SK-N-SH (cell line): Measurements from ENCODE around the gene TXNL4B. TPM values are rescaled to one million over a fixed set of nuclear protein-coding genes. Genes with fewer than 3 reads are reported as not detected.

Experiments used
- CTCF ChIA-PET: fragments of 300-600, 350-600 bp; formaldehyde crosslinking; extraction: SDS; loops from one replicate; lab custom pipeline; 2021; lab: Yijun Ruan, JAX
- POLR2A ChIA-PET: fragments of 350-600 bp; sonication (Branson Sonifier 250); formaldehyde crosslinking; extraction: SDS; loops from one replicate; lab custom pipeline; 2020; ENCODE audit warnings: antibody characterized with exemption, inconsistent platforms; lab: Yijun Ruan, JAX
- DNase-seq: peaks from one replicate; pipeline ENCODE4 v3.0.0; 2012
- H2AFZ ChIP-seq: fragments of 200-600 bp; sonication (generic); 2 replicates; pipeline ENCODE4 v1.8.1; 2016; ENCODE audit warnings: antibody characterized with exemption, mild to moderate bottlenecking, low read depth
- H3F3A ChIP-seq: fragments of 200-600 bp; sonication (generic); replicated peaks from 2 replicates; pipeline ENCODE3; 2016; ENCODE audit warnings: antibody characterized with exemption, mild to moderate bottlenecking; ENCODE audit not compliant: insufficient read depth
- H3K27ac ChIP-seq, 2 experiments: fragments of 200-500 bp in 1 of 2; fragments of 200-600 bp in 1 of 2; sonication (Bioruptor generic) in 1 of 2; sonication (generic), shearing (Covaris generic) in 1 of 2; 2 replicates each; pipeline versions ENCODE4 v1.5.1 to v1.6.1; 2014 to 2016; ENCODE audit warnings: low read depth in 2 of 2, inconsistent platforms in 1 of 2, low read length in 1 of 2, mild to moderate bottlenecking in 1 of 2, mixed read lengths in 1 of 2
- H3K27me3 ChIP-seq: fragments of 200-600 bp; sonication (generic), shearing (Covaris generic); 2 replicates; pipeline ENCODE4 v1.6.1; 2016; ENCODE audit warnings: mixed run types; ENCODE audit not compliant: insufficient read depth
- H3K36me3 ChIP-seq, 2 experiments: fragments of 200-500 bp in 1 of 2; fragments of 200-600 bp in 1 of 2; sonication (Bioruptor generic) in 1 of 2; sonication (generic) in 1 of 2; replicated peaks in 1 of 2; 2 replicates each; pipeline versions ENCODE3 to v1.5.1; 2014 to 2016; ENCODE audit warnings: low read length in 1 of 2, mild to moderate bottlenecking in 1 of 2; ENCODE audit not compliant: insufficient read depth in 2 of 2, control insufficient read depth in 1 of 2
- H3K4me1 ChIP-seq, 2 experiments: fragments of 200-500 bp in 1 of 2; fragments of 200-600 bp in 1 of 2; sonication (Bioruptor generic) in 1 of 2; sonication (generic), shearing (Covaris generic) in 1 of 2; 2 replicates each; pipeline versions ENCODE4 v1.5.1 to v1.6.1; 2014 to 2016; ENCODE audit warnings: low read depth in 1 of 2, low read length in 1 of 2, mixed run types in 1 of 2; ENCODE audit not compliant: insufficient read depth in 2 of 2, control insufficient read depth in 1 of 2
- H3K4me2 ChIP-seq: fragments of 200-600 bp; sonication (generic), shearing (Covaris generic); 2 replicates; pipeline ENCODE4 v1.6.1; 2017; ENCODE audit warnings: mixed run types
- H3K4me3 ChIP-seq, 2 experiments: fragments of 200-500 bp in 1 of 2; fragments of 200-600 bp in 1 of 2; sonication (Bioruptor generic) in 1 of 2; sonication (generic), shearing (Covaris generic) in 1 of 2; 2 replicates each; pipeline versions ENCODE4 v1.5.1 to v1.8.1; 2014 to 2016; ENCODE audit warnings: low read depth in 2 of 2, inconsistent platforms in 1 of 2, low read length in 1 of 2, mild to moderate bottlenecking in 1 of 2, mixed read lengths in 1 of 2, moderate library complexity in 1 of 2
- H3K79me2 ChIP-seq: fragments of 200-600 bp; sonication (generic); 2 replicates; pipeline ENCODE4 v1.8.1; 2017; ENCODE audit warnings: mild to moderate bottlenecking; ENCODE audit not compliant: insufficient read depth
- H3K9ac ChIP-seq: fragments of 200-600 bp; sonication (generic); 2 replicates; pipeline ENCODE4 v1.6.1; 2017; ENCODE audit warnings: mixed run types
- H3K9me2 ChIP-seq: fragments of 200-600 bp; sonication (generic); 2 replicates; pipeline ENCODE4 v1.6.1; 2017; ENCODE audit warnings: mixed run types
- H3K9me3 ChIP-seq: fragments of 200-600 bp; sonication (generic); 2 replicates; pipeline ENCODE4 v1.6.1; 2017; ENCODE audit warnings: mixed run types, mild to moderate bottlenecking, moderate library complexity
- H4K20me1 ChIP-seq: fragments of 200-600 bp; sonication (generic); 2 replicates; pipeline ENCODE4 v1.6.1; 2017; ENCODE audit warnings: mild to moderate bottlenecking, mixed run types; ENCODE audit not compliant: insufficient read depth
- CHD2 ChIP-seq: fragments of 150-350 bp; IDR thresholded peaks from 2 replicates; pipeline ENCODE4 v1.6.1; 2018; ENCODE audit warnings: low read length; ENCODE audit not compliant: partially characterized antibody
- GABPA ChIP-seq: IDR thresholded peaks from 2 replicates; pipeline ENCODE4 v1.4.0; 2012; ENCODE audit warnings: low read depth, mild to moderate bottlenecking
- POLR2AphosphoS5 ChIP-seq: IDR thresholded peaks from 2 replicates; pipeline ENCODE4 v1.6.1; 2012; ENCODE audit warnings: low read depth, low read length
- RAD21 ChIP-seq: IDR thresholded peaks from 2 replicates; pipeline ENCODE4 v1.6.1; 2012; ENCODE audit warnings: mild to moderate bottlenecking, low read length
- RCOR1 ChIP-seq: fragments of 150-350 bp; IDR thresholded peaks from 2 replicates; pipeline ENCODE4 v1.6.1; 2017; ENCODE audit warnings: antibody characterized with exemption, low read length
- SMC3 ChIP-seq: IDR thresholded peaks from 2 replicates; pipeline ENCODE4 v1.6.1; 2012; ENCODE audit warnings: low read depth, low read length, improper control_type of control experiment
- TCF12 ChIP-seq: IDR thresholded peaks from 2 replicates; pipeline ENCODE4 v1.4.0; 2012
- WGBS: methylation state at CpG from one replicate; pipeline ENCODE4 v1.1.6; 2017; ENCODE audit warnings: low lambda C conversion rate; 5-methylcytosine and 5-hydroxymethylcytosine counted together
- polyA plus RNA-seq, 3 experiments: library from polyadenylated mRNA; depleted of rRNA; stranded (reverse); fragments of >200 nt; gene quantifications; 2 replicates each; pipeline ENCODE4 v1.2.3, GENCODE V29; 2012
- TF ChIP-seq, protein P1 (sequence below): IDR thresholded peaks from 2 replicates; pipeline ENCODE4 v1.4.0; 2012; ENCODE audit warnings: low read depth, borderline replicate concordance
- TF ChIP-seq, protein P2 (sequence below): IDR thresholded peaks from 2 replicates; pipeline ENCODE4 v1.6.1; 2012; ENCODE audit warnings: mild to moderate bottlenecking, low read depth, low read length, moderate library complexity
- TF ChIP-seq, protein P3 (sequence below): IDR thresholded peaks from 2 replicates; pipeline ENCODE4; 2012
- TF ChIP-seq, protein P4 (sequence below): fragments of 200-600 bp; sonication (generic); IDR thresholded peaks from 2 replicates; pipeline ENCODE4 v1.6.1; 2017; ENCODE audit warnings: antibody characterized with exemption, mild to moderate bottlenecking, moderate library complexity

Gene TXNL4B
- polyA plus RNA-seq, 1 of the 3 experiments (the other 2 are of a cell fraction), result 8.9 TPM

DNA sequence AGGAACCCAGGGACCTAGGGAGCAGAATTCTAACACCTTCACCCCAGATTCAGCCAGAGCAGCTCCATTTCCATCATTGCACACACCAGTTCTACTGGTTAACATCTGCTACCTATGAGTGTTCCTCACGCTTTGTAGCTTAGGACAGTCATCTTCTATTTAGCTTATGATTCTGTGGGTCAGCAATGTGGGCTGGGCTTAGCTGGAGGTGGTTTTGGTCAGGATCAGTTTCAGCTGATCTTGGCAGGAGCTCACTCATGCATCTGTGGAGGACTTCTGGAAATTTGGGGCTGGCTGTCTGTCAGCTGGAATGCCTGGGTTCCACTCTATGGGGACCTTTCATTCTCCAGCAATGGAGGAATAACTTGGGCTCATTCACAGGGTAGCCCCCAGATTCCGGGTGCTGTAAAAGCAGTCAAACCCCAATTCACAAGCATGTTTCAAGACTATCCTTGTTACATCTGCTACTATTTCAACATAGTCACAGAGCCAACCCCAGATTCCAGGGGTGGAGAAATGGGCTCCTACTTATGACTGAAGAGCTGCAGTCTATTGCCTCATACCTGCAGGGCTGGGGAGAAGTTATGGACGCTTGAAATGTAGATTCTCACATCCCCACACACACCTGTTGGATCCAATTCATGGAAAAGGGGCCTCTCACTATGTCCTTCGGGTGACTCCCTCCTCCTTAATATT, 42.5 kb downstream of the TXNL4B start:
- POLR2A ChIA-PET, result no interaction called here
- H3F3A ChIP-seq, result no peaks in the 10 kb centered on the region
- H3K4me3 ChIP-seq, result no peak overlapping the region
- H3K27me3 ChIP-seq, result no peaks in the 10 kb centered on the region; the same call in 1 of the 2 replicates
- H3K79me2 ChIP-seq, result no peaks in the 10 kb centered on the region
- no peak overlapping the region for H3K4me2 ChIP-seq
- H3K4me1 ChIP-seq, result no peaks in the 10 kb centered on the region
- H3K27ac ChIP-seq, result no peak overlapping the region
- DNase-seq, result no peak
- H3K36me3 ChIP-seq, result no peaks in the 10 kb centered on the region
- CTCF ChIA-PET, result interaction anchor here (1.5 kb wide), 1 partner anchor 16 kb away, joined by 5 read pairs; no protein-coding TSS in a partner anchor
- no peaks in the 10 kb centered on the region for H3K9me3 ChIP-seq
- no peaks in the 10 kb centered on the region for H4K20me1 ChIP-seq
- TF ChIP-seq RAD21 (no peak), SMC3 (no peak), GABPA (no peak), TCF12 (no peak)
- TF ChIP-seq, protein P1, sequence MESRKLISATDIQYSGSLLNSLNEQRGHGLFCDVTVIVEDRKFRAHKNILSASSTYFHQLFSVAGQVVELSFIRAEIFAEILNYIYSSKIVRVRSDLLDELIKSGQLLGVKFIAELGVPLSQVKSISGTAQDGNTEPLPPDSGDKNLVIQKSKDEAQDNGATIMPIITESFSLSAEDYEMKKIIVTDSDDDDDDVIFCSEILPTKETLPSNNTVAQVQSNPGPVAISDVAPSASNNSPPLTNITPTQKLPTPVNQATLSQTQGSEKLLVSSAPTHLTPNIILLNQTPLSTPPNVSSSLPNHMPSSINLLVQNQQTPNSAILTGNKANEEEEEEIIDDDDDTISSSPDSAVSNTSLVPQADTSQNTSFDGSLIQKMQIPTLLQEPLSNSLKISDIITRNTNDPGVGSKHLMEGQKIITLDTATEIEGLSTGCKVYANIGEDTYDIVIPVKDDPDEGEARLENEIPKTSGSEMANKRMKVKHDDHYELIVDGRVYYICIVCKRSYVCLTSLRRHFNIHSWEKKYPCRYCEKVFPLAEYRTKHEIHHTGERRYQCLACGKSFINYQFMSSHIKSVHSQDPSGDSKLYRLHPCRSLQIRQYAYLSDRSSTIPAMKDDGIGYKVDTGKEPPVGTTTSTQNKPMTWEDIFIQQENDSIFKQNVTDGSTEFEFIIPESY, result no peak
- TF ChIP-seq, protein P2, sequence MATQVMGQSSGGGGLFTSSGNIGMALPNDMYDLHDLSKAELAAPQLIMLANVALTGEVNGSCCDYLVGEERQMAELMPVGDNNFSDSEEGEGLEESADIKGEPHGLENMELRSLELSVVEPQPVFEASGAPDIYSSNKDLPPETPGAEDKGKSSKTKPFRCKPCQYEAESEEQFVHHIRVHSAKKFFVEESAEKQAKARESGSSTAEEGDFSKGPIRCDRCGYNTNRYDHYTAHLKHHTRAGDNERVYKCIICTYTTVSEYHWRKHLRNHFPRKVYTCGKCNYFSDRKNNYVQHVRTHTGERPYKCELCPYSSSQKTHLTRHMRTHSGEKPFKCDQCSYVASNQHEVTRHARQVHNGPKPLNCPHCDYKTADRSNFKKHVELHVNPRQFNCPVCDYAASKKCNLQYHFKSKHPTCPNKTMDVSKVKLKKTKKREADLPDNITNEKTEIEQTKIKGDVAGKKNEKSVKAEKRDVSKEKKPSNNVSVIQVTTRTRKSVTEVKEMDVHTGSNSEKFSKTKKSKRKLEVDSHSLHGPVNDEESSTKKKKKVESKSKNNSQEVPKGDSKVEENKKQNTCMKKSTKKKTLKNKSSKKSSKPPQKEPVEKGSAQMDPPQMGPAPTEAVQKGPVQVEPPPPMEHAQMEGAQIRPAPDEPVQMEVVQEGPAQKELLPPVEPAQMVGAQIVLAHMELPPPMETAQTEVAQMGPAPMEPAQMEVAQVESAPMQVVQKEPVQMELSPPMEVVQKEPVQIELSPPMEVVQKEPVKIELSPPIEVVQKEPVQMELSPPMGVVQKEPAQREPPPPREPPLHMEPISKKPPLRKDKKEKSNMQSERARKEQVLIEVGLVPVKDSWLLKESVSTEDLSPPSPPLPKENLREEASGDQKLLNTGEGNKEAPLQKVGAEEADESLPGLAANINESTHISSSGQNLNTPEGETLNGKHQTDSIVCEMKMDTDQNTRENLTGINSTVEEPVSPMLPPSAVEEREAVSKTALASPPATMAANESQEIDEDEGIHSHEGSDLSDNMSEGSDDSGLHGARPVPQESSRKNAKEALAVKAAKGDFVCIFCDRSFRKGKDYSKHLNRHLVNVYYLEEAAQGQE, result no peak
- TF ChIP-seq, protein P3, sequence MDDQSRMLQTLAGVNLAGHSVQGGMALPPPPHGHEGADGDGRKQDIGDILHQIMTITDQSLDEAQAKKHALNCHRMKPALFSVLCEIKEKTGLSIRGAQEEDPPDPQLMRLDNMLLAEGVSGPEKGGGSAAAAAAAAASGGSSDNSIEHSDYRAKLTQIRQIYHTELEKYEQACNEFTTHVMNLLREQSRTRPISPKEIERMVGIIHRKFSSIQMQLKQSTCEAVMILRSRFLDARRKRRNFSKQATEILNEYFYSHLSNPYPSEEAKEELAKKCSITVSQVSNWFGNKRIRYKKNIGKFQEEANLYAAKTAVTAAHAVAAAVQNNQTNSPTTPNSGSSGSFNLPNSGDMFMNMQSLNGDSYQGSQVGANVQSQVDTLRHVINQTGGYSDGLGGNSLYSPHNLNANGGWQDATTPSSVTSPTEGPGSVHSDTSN, result no peak
- 40% methylated on average over 4 of the region's 4 CpGs for WGBS
- H3K9ac ChIP-seq, result no peak overlapping the region
- H2AFZ ChIP-seq, result no peak overlapping the region
- no peaks in the 10 kb centered on the region for H3K9me2 ChIP-seq

DNA sequence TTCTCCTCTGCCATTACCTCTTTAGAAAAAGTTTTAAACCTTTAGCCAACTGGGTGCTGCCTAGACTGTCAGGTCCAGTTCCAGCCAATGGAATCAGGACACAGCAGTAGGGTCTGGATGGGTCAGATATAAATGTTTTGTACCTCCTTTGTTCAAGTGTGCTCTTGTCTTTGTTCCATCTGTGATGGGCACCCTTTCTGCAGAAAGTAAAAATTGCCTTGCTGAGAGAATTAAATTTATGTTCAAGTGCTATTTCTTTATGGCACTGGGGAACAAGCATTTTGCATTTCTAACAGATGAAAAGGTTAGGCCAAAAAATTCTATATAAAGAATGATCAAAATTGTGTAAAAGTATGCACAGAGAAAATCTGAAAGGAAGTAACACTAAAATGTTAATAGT, 44.3 kb downstream of the TXNL4B start:
- Histone ChIP-seq H3K9me2 (no peaks in the 10 kb centered on the region), H3K4me2 (no peak overlapping the region), H2AFZ (no peak overlapping the region), H3K4me1 (no peaks in the 10 kb centered on the region), H3K36me3 (no peaks in the 10 kb centered on the region), H3K79me2 (no peaks in the 10 kb centered on the region; the same call in 1 of the 2 replicates), H3F3A (no peaks in the 10 kb centered on the region), H3K27ac (no peak overlapping the region), H3K9me3 (no peaks in the 10 kb centered on the region), H3K27me3 (no peaks in the 10 kb centered on the region), H4K20me1 (no peaks in the 10 kb centered on the region), H3K9ac (no peak overlapping the region), H3K4me3 (no peak overlapping the region)
- DNase-seq, result no peak
- POLR2A ChIA-PET, result no interaction called here
- CTCF ChIA-PET, result no interaction called here
- TF ChIP-seq RCOR1 (no peak), CHD2 (no peak), POLR2AphosphoS5 (no peak)
- TF ChIP-seq, protein P4, sequence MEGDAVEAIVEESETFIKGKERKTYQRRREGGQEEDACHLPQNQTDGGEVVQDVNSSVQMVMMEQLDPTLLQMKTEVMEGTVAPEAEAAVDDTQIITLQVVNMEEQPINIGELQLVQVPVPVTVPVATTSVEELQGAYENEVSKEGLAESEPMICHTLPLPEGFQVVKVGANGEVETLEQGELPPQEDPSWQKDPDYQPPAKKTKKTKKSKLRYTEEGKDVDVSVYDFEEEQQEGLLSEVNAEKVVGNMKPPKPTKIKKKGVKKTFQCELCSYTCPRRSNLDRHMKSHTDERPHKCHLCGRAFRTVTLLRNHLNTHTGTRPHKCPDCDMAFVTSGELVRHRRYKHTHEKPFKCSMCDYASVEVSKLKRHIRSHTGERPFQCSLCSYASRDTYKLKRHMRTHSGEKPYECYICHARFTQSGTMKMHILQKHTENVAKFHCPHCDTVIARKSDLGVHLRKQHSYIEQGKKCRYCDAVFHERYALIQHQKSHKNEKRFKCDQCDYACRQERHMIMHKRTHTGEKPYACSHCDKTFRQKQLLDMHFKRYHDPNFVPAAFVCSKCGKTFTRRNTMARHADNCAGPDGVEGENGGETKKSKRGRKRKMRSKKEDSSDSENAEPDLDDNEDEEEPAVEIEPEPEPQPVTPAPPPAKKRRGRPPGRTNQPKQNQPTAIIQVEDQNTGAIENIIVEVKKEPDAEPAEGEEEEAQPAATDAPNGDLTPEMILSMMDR, result no peak
- TF ChIP-seq, protein P3, result no peak
